SJCRH30 (cell line): ENCODE results near the gene AQP10. TPM values are rescaled to one million over a fixed set of nuclear protein-coding genes. Genes with fewer than 3 reads are reported as not detected.
"Not testable (repeated sequence)": the region's sequence is repeated elsewhere in the genome, so short reads cannot be mapped to it uniquely, and the experiment has no call there.

Experiments
- DNase-seq, 2 experiments: peaks; one replicate each; pipeline ENCODE4 v3.0.0-alpha.2; 2015 to 2020
- H3K27ac ChIP-seq: fragments of 250-450 bp; sonication (Bioruptor Pico); 2 replicates; pipeline ENCODE4 v1.5.1; 2020; ENCODE audit warnings: mild to moderate bottlenecking, moderate library complexity
- H3K27me3 ChIP-seq: fragments of 250-450 bp; sonication (Bioruptor Pico); 2 replicates; pipeline ENCODE4 v1.5.1; 2020; ENCODE audit warnings: mild to moderate bottlenecking, moderate library complexity
- H3K36me3 ChIP-seq: fragments of 250-450 bp; sonication (Bioruptor Pico); 2 replicates; pipeline ENCODE4 v1.5.1; 2020; ENCODE audit warnings: mild to moderate bottlenecking, moderate library complexity
- H3K4me1 ChIP-seq: fragments of 250-450 bp; sonication (Bioruptor Pico); 2 replicates; pipeline ENCODE4 v1.5.1; 2020; ENCODE audit warnings: mild to moderate bottlenecking, moderate library complexity
- H3K4me3 ChIP-seq: fragments of 250-450 bp; sonication (Bioruptor Pico); 2 replicates; pipeline ENCODE4 v1.5.1; 2020; ENCODE audit warnings: mild to moderate bottlenecking, moderate library complexity
- H3K9me3 ChIP-seq: fragments of 250-450 bp; sonication (Bioruptor Pico); replicated peaks from 2 replicates; pipeline ENCODE4 v1.5.1; 2020; ENCODE audit warnings: mild to moderate bottlenecking, moderate library complexity
- total RNA-seq: library from RNA; depleted of rRNA; stranded (reverse); fragments of >200 nt; shearing (Covaris generic); gene quantifications from 2 replicates; pipeline ENCODE4 v1.2.3, GENCODE V29; 2014

Gene AQP10
- total RNA-seq, 1 experiment from 2014 or later = not detected

GRCh38 chr1:154312229-154313065, 8.4 kb upstream of the AQP10 start:
- H3K27ac ChIP-seq, DNase-seq, H3K9me3 ChIP-seq, H3K4me3 ChIP-seq, H3K4me1 ChIP-seq, H3K36me3 ChIP-seq, H3K27me3 ChIP-seq: not testable (repeated sequence)

GRCh38 chr1:154313066-154313356, 7.9 kb upstream of the AQP10 start:
- H3K36me3 ChIP-seq = no peaks in the 10 kb centered on the region
- H3K4me1 ChIP-seq = no peaks in the 10 kb centered on the region
- no peaks in the 10 kb centered on the region; the same call in 1 of the 2 replicates for H3K9me3 ChIP-seq
- no peak overlapping the region for H3K4me3 ChIP-seq
- H3K27me3 ChIP-seq = no peaks in the 10 kb centered on the region
- DNase-seq = no peak
- no peak overlapping the region for H3K27ac ChIP-seq

- DNase-seq, H3K9me3 ChIP-seq, H3K4me3 ChIP-seq, H3K36me3 ChIP-seq, H3K4me1 ChIP-seq, H3K27me3 ChIP-seq, H3K27ac ChIP-seq: not testable (repeated sequence)
Measured at GRCh38 chr1:154314226-154314625, 6.7 kb upstream of the AQP10 start.

GRCh38 chr1:154316704-154317103, 4.2 kb upstream of the AQP10 start:
- Histone ChIP-seq H3K4me3 (no peak overlapping the region), H3K27me3 (no peaks in the 10 kb centered on the region), H3K36me3 (no peaks in the 10 kb centered on the region), H3K9me3 (no peaks in the 10 kb centered on the region; the same call in 1 of the 2 replicates), H3K4me1 (no peaks in the 10 kb centered on the region), H3K27ac (no peak overlapping the region)
- no peak for DNase-seq

GRCh38 chr1:154318386-154318785, 2.5 kb upstream of the AQP10 start:
- H3K36me3 ChIP-seq = no peaks in the 10 kb centered on the region
- no peak for DNase-seq
- no peak overlapping the region for H3K4me3 ChIP-seq
- H3K9me3 ChIP-seq = no peaks in the 10 kb centered on the region; the same call in 1 of the 2 replicates
- no peaks in the 10 kb centered on the region for H3K27me3 ChIP-seq
- H3K27ac ChIP-seq = no peak overlapping the region
- no peaks in the 10 kb centered on the region for H3K4me1 ChIP-seq

- H3K4me1 ChIP-seq, DNase-seq, H3K4me3 ChIP-seq, H3K9me3 ChIP-seq, H3K36me3 ChIP-seq, H3K27ac ChIP-seq, H3K27me3 ChIP-seq: not testable (repeated sequence)
Measured at GRCh38 chr1:154321609-154321934, 679 bp downstream of the AQP10 start.

- no peak overlapping the region for H3K4me3 ChIP-seq
- H3K27me3 ChIP-seq = no peaks in the 10 kb centered on the region
- H3K27ac ChIP-seq = no peak overlapping the region
- no peaks in the 10 kb centered on the region for H3K9me3 ChIP-seq
- DNase-seq = no peak
- H3K36me3 ChIP-seq = no peaks in the 10 kb centered on the region
- H3K4me1 ChIP-seq = peaks cover 6% of the 10 kb centered on the region; the same call in 1 of the 2 replicates
Measured at GRCh38 chr1:154323493-154323892, 2.6 kb downstream of the AQP10 start.

GRCh38 chr1:154324241-154324640, 3.3 kb downstream of the AQP10 start:
- Histone ChIP-seq H3K4me3 (peak overlapping the region; percentile 78), H3K27ac (no peak overlapping the region), H3K36me3 (no peaks in the 10 kb centered on the region), H3K9me3 (no peaks in the 10 kb centered on the region), H3K4me1 (peaks cover 6% of the 10 kb centered on the region; the same call in 1 of the 2 replicates), H3K27me3 (no peaks in the 10 kb centered on the region)
- DNase-seq = no peak

- H3K9me3 ChIP-seq = no peaks in the 10 kb centered on the region
- no peaks in the 10 kb centered on the region for H3K27me3 ChIP-seq
- peaks cover 6% of the 10 kb centered on the region; the same call in 1 of the 2 replicates for H3K4me1 ChIP-seq
- H3K27ac ChIP-seq = peak within 1 kb of the TSS; percentile 15; the same call in 1 of the 2 replicates
- H3K36me3 ChIP-seq = no peaks in the 10 kb centered on the region
- peak within 1 kb of the TSS; percentile 78 for H3K4me3 ChIP-seq
- peak; percentile 82 to 86 for DNase-seq
Measured at GRCh38 chr1:154324669-154325582, 4.0 kb downstream of the AQP10 start, which contains the start of gene ATP8B2. ATP8B2 (plus strand) TSS chr1:154325525; CDS start chr1:154328142, 2,617 bp downstream.

- H3K4me1 ChIP-seq = peaks cover 6% of the 10 kb centered on the region; the same call in 1 of the 2 replicates
- no peaks in the 10 kb centered on the region for H3K9me3 ChIP-seq
- H3K36me3 ChIP-seq = no peaks in the 10 kb centered on the region
- peak overlapping the region; percentile 78 for H3K4me3 ChIP-seq
- H3K27ac ChIP-seq = peak overlapping the region; percentile 15; the same call in 1 of the 2 replicates
- peak; percentile 83 for DNase-seq
- H3K27me3 ChIP-seq = no peaks in the 10 kb centered on the region
Measured at GRCh38 chr1:154325583-154326545, 5.0 kb downstream of the AQP10 start.

GRCh38 chr1:154326546-154327465, 5.9 kb downstream of the AQP10 start:
- Histone ChIP-seq H3K27ac (peak overlapping the region; percentile 15; the same call in 1 of the 2 replicates), H3K36me3 (no peaks in the 10 kb centered on the region), H3K27me3 (no peaks in the 10 kb centered on the region), H3K9me3 (no peaks in the 10 kb centered on the region), H3K4me1 (peaks cover 6% of the 10 kb centered on the region; the same call in 1 of the 2 replicates), H3K4me3 (peak overlapping the region; percentile 78)
- DNase-seq = no peak

GRCh38 chr1:154327466-154328317, 6.8 kb downstream of the AQP10 start:
- Histone ChIP-seq H3K36me3 (no peaks in the 10 kb centered on the region), H3K27ac (no peak overlapping the region), H3K4me3 (no peak overlapping the region), H3K4me1 (peaks cover 6% of the 10 kb centered on the region; the same call in 1 of the 2 replicates), H3K9me3 (no peaks in the 10 kb centered on the region), H3K27me3 (no peaks in the 10 kb centered on the region)
- no peak for DNase-seq
